D721Med (cell line): Measurements from ENCODE around the gene RAB11A.

Source experiments
- DNase-seq: peaks from one replicate; pipeline ENCODE4 v3.0.0; 2011; ENCODE audit warnings: low spot score; ENCODE audit not compliant: insufficient read length
- FAIRE-seq: peaks from 2 replicates; lab custom pipeline; 2011; peaks lifted over from hg19 to GRCh38; lab: Jason Lieb, UNC
- TF ChIP-seq, protein P1 (sequence below): IDR thresholded peaks from 2 replicates; pipeline ENCODE4 v1.5.1; 2012; ENCODE audit warnings: mild to moderate bottlenecking, control low read depth; ENCODE audit not compliant: insufficient read depth; ENCODE audit errors: missing control alignments

The RAB11A gene

DNA sequence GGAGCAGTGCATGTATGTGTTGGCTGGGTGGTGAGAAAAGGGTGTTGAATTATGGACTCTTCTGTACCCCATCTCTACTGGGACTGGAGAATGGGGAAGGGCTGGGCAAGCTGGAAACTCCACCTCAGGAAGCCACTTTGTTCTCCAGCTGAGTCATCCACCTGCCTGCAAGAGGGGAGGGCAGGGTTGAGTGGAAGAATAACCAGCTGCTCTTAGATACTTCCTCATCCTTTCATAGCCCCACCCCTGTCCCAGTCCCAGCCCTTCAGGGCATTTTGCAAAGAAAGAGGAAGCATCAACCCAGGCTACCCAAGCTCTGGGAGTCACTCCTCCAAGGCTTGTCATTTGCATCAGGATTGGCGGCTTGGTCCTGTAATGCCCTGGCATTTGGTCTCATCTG lies 33.1 kb downstream of the RAB11A start:
- TF ChIP-seq, protein P1, sequence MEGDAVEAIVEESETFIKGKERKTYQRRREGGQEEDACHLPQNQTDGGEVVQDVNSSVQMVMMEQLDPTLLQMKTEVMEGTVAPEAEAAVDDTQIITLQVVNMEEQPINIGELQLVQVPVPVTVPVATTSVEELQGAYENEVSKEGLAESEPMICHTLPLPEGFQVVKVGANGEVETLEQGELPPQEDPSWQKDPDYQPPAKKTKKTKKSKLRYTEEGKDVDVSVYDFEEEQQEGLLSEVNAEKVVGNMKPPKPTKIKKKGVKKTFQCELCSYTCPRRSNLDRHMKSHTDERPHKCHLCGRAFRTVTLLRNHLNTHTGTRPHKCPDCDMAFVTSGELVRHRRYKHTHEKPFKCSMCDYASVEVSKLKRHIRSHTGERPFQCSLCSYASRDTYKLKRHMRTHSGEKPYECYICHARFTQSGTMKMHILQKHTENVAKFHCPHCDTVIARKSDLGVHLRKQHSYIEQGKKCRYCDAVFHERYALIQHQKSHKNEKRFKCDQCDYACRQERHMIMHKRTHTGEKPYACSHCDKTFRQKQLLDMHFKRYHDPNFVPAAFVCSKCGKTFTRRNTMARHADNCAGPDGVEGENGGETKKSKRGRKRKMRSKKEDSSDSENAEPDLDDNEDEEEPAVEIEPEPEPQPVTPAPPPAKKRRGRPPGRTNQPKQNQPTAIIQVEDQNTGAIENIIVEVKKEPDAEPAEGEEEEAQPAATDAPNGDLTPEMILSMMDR: no peak
- DNase-seq: no peak
- no peak for FAIRE-seq

DNA sequence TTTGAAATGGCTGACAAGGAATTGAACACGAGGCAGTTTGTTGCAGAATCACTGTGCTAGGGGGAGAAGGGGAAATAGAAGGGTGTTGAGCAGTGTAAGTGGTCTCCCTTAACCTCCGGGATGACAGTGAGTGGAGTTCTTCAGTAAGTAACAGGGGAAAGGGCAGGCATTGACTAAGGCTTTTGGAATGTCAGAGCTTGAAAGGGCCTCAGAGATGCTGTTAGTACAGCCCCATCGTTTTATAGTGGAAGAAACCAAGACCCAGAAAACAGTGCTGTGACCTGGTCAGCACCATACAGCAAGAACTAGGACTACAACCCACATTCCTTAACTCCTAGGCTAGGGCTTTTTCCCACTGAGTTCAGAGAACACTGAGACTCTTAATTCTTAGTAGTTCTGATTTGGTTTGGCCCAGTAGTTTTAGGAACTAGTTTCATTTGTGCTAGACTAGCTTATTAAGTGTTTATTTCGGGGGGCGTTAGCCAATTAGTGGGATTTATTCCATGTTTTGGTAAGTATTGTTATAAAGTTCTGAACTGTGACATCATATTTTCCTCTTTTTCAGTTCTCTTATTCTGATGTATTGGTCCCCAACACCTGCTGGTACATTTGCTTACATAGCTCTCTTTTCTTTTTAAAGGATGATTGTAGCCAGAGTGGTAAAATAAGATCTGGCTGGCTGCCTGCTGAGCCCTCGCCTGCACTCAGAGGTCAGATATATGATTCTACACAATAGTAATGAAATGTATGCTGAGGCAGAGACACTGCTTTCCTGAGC lies 34.2 kb downstream of the RAB11A start:
- FAIRE-seq (no peak), DNase-seq (no peak)
- TF ChIP-seq, protein P1: no peak

DNA sequence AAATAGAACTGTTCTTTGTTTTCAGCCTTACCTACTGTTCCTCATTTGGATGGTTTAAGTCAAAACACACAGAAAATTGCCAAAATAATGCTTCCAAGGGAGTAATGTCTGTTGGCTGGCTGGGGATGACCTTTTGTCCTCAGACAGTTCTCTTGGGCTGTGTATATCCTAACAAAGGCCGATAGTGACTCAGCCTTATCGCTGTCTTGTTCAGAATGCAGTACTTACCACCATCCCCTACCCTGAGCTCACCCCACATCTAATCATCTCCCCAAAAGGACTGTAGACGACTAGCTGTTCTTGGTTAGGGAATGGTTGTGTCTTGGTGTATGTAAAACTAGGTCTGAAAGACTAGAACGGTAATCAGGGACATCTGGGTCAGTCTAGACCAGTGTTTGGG lies 35.0 kb downstream of the RAB11A start:
- no peak for DNase-seq
- no peak for FAIRE-seq
- TF ChIP-seq, protein P1: no peak

DNA sequence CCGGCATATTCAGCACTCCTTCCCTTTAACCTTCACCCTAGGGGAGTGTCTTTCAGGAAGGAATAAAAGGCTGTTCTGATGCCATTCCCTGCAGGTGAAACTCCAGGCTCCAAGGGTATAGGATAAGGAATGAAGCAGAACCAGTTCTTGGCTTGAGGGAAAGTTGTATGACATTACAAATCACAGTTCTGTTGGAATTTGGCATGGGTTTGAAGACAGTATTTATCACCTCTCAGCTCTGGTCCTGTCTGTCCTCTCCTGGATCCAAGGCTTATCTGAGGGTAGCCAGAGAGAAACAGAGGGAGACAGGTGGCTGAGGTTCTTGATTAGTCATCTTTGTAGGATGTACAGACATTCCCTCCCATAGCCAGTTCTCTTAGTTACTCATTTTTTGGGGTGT lies 37.1 kb downstream of the RAB11A start:
- FAIRE-seq: no peak
- no peak for DNase-seq
- TF ChIP-seq, protein P1: no peak

DNA sequence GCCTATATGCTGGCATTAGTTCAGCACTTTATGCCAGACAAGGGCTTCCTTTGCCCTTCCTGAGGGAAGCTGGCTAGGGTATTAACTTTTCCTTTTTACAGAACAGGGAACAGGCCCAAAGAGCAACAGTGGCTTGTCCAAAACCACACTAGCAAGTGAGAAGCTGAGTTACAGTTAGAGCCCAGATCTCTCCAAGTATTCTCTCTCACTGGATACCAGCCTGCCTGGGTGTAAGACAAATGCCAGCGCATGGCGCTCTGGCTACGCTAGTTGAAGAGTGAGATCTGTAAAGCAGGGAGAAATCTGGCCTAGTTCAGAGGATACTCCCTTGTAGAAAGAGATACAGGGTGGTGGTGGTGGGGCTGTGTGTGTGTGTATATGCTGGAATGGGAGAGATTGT lies 38.4 kb downstream of the RAB11A start:
- FAIRE-seq: no peak

DNA sequence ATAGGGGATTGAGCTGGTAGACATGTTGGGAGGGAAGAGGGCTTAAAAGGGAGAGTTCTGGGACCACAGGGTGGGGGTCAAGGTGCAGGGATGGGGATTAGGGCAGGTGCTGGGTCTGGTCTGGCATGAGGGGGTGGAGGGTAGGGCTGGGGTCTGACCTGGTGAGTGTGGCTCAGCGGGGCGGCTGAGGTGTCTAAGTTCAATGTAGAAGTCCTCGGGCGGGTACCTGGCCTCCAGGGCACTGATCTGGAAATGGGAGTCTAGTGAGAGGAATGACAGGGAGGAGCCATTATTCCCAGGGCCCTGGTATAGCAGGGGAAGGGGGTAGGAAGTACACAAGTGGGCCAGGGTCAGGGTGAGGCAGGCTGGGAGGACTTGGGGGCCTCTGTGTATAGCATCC lies 39.6 kb downstream of the RAB11A start:
- no peak for FAIRE-seq
- TF ChIP-seq, protein P1: no peak
- no peak for DNase-seq

More for the DNA sequence above, 38.4 kb downstream of the RAB11A start:
- DNase-seq: no peak
- TF ChIP-seq, protein P1: no peak

DNA sequence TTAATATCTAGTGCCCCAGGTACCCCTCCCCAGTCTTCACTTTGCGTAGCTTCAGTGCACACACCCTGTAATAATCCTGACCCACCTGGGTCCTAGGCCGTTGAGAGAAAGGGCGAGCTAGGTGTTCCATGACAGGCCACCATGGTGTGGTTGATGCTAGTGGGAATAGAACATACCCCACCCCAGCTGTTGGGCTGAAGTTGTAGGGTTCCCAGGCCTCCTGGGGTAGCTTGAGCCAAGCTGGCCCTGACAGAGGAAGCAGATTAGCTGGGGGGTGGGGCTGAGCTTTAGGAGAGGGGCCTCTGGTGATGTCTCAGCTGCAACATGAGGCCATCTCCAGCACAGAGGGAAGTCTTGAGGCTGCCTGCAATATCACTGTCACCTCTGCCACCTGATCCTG lies 40.5 kb downstream of the RAB11A start:
- FAIRE-seq (no peak), DNase-seq (no peak)
- TF ChIP-seq, protein P1: no peak
